HG03280 (cell line): ENCODE data around the gene GFRA1.

Experiments
- ATAC-seq: cut with Tn5 transposase; IDR thresholded peaks from one replicate; pipeline ENCODE4 v1.9.1; 2021; ENCODE audit warnings: mild to moderate bottlenecking, moderate library complexity; ENCODE audit not compliant: unreplicated experiment

Gene GFRA1

DNA sequence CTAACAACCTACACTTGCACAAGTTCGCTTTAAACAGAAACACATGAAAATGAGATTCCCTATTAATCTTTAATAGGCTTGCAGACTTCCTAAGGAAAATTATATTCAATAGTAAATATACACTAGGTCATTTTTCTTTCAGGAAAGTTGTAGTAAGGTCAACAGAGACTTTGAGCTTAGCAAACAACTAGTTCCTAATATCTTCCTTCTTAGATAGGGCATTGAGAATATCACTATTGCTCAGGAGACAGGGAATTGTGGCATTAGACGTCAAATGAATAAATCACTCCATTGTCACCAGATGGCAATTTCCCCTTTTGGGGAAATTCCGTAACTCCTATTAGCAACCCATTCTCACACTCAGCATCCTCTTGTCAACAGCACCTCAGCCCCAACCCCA, 164.9 kb downstream of the GFRA1 start:
- ATAC-seq: no peak

GRCh38 chr10:116106611-116107010, 166.4 kb downstream of the GFRA1 start:
- no peak for ATAC-seq

DNA sequence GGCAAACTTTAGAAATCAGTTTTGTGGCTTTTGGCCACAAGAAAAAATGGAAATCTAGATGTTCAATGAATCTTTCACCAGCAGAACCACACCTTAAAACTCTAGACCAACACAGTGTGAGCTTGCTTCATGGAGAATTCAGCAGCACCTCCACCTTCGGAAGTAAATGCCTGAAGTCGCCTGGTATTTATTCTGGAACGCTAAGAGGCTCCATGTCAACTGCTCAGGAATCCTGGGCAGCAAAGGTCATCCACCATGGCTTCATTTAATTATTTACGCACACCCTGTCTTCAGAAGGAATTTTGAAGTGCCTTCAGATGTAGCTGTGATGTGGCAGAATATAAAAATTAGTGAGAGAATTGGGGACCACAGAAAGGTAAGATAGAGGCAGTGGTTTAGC, 167.7 kb downstream of the GFRA1 start:
- no peak for ATAC-seq

GRCh38 chr10:116104210-116104932, 168.6 kb downstream of the GFRA1 start:
- ATAC-seq: no peak

GRCh38 chr10:116103668-116104067, 169.3 kb downstream of the GFRA1 start:
- ATAC-seq: no peak

DNA sequence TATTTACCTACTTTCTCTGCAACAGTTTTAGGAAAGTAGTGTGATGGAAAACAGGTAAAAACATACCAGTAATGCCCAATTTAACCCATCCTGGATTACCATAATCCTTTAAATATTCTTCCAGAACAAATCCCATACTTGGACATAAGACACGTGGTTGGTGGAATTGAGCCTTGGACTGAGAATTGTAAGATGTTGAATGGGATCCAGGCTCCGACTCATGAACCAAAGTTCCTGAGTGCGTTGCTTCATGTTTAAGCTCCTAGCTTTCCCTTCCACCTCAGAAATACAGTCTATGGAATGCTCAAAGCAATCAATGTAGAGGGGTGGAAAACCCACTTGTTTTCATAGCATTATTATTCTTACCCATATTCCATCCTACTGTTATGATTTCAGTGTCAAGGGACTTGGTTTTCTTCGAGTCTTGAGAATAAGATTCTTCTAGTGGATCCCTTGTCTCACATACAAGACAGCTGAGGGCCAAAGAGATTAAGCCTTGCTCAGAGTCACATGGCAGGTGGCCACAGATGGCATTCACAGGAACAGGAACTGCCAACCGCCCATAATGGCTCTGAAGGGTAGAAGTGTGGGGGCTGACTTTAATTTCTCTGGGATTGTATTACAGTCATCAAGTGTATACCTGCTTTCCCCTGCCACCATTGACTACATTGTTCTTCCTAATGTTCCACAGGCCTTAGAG, 171.2 kb downstream of the GFRA1 start:
- ATAC-seq: no peak

DNA sequence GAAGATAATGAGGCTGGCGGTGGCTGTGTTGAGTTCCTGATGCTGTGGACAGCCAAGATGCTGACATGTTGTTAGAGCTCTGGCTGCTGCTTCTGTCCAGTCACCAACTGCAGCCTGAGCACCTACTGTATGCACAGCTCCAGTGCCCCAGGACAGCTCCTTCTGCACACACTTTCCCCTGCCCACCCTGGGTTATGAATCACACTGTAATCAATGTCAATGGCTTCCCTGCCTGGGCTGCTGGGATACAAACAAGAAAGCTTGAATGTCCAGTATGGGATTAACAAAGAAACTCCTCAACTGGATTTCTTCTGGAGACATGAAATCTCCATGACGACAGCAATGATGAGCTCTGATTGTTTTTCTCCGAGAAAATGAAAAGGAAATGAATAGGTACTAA, 172.0 kb downstream of the GFRA1 start:
- no peak for ATAC-seq

DNA sequence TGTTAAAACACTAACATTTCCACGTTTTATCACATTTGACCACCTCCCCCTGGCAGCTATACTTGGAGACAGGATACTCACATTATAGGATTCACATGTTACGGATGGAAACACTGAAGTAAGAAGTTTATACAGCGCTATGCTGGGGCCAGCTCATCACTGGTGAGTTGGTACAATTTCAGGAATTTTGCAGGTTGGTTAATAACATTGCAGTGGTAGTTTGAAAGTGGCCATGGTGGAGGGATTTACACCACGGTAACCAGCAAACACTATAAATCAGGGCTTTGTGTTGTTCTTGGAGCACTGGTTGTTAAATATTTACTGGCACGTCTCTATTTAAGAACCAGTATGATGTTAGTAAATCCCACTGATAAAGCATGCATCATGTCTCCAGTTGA, 174.0 kb downstream of the GFRA1 start:
- ATAC-seq: no peak

- no peak for ATAC-seq
Observed at GRCh38 chr10:116098411-116099022, 174.5 kb downstream of the GFRA1 start.

- ATAC-seq: no peak
Observed at GRCh38 chr10:116097239-116097784, 175.7 kb downstream of the GFRA1 start.

GRCh38 chr10:116096526-116096925, 176.5 kb downstream of the GFRA1 start:
- ATAC-seq: no peak

DNA sequence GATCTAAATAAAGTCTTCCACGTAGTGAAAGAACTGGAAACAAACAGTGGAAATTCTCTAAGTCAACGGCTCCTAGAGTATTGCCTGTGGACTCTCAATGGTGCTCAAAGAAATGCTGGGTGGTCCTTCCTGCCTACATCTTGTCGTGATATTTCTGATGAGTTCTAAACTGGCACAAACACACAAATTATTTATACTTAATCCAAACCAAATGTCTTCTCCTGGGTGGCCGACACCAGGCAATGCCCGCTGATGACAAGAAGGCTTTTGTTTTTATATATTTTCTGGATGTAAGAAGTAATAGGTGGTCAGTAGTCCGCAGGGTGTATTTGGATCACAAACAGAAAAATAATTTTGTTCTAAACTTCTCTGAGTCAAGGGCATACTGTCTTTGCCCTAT, 178.7 kb downstream of the GFRA1 start:
- no peak for ATAC-seq

DNA sequence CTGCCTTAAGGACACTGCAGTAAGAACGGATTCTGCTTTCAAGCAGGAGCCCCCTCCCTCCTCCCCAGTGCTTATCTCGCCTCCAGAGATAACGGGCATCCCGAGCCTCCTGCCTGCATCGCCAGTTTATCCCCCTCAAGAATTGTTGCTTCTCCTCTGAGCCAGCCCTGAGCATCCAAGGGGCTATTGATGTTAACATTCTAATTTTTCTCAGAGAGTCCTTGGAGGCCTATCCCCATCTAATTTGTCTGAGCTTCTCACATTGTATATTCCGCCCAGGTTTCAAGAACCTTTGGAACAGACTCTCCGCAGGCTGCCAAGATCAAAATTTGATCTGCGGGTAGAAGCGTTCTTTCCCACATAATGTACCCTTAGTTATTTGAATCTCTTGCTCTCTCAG, 180.0 kb downstream of the GFRA1 start:
- no peak for ATAC-seq

DNA sequence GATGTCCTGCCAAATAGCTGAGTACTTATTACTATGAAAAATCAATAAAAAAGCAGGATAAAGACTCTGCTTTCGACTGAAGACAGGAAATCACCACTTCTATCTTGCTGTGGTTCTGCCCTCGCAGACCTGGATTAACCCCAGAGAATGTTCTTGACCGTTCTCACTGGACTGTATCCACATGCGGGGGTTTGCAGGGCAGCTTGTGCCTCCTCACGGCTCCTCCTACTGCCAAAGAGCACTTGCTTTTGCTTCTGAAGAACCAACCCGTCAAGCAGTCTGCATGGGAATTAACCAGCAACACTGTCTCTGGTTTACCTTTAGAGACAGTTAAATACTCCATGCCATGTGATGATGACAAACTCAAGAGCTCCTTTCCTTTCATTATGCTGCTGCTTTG, 184.0 kb downstream of the GFRA1 start:
- ATAC-seq: no peak

DNA sequence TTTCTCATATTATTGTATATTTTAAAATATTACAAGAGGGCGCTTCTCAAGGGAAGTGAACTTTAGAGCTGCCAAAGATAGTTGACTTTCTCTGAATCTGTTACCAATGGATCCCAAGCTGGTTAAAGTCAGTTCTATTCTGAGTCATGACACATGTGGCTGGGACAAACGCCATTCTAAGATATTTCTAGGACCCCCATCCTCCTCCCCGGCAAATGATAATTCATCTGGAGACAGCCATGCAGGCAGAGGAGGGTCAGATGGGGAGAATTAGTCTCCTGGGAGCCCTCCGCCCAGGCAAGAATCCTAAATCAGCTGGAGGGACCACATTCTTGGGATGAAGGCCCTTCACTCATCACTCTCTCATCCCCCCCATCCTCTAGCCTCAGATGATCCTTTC, 187.7 kb downstream of the GFRA1 start:
- no peak for ATAC-seq

- ATAC-seq: no peak
Observed at GRCh38 chr10:116084161-116084560, 188.8 kb downstream of the GFRA1 start.

DNA sequence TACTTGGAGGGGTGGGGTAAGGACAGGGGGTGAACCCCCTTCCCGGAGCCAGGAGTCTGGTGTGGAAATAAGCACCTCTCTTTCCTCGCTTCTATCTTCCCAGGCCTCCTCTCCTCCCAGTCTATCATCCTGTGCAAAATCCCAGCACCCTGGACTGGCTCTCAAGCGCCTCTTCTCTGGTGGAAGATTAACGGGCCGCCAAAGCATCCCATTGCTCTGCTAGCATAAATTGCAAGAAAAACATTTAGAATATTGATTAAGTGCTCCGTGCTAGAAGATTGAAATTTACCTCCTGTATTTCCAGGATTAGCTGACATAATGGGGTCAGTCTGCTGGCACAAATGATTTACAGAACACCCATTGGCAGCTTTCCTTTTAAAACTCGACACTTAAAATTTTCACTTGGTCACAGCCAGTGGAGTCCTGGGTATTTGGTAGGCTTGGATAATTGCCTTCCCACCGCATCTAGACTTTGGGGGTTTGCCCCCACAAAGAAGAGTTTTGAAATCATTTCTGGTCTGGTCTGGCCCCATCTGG, 189.7 kb downstream of the GFRA1 start:
- ATAC-seq: no peak

DNA sequence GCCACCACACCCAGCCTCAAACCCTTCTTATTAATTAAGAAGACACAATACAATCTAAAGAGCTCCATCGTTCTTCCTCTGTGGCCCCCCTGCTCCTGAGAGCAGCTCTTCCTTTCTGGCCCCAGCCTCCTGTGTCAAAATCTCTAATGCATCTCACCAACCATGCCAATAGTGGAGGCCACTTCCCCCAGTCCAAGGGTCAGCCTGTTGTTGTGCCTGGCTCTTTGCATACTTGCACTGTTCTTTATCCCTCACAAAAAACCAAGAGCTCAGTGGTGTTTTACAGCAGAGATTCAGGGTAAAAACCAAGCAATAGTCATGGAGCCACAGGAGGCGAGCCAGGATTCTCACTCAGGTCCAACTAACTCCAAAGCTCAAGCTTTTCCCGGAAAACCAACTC, 190.2 kb downstream of the GFRA1 start:
- no peak for ATAC-seq

GRCh38 chr10:116082206-116082605, 190.8 kb downstream of the GFRA1 start:
- ATAC-seq: no peak

DNA sequence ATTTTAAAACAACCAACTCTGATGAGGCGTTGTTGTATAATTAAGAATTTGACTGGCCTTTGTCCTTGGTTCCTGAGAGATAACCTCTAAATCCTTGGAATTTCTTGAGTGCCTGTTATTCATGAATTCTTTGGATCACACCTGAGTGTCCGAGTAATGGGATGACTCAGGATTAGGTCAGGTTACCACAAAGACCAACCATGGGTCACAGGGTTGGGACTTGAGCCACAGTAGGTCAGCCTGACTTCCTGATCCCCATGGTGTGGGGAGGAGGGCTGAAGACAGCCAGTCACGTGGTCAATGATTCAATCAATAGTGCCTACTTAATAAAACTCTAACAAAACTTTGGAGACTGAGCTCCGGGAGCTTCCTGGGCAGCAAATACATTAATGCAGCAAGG, 192.5 kb downstream of the GFRA1 start:
- ATAC-seq: no peak

DNA sequence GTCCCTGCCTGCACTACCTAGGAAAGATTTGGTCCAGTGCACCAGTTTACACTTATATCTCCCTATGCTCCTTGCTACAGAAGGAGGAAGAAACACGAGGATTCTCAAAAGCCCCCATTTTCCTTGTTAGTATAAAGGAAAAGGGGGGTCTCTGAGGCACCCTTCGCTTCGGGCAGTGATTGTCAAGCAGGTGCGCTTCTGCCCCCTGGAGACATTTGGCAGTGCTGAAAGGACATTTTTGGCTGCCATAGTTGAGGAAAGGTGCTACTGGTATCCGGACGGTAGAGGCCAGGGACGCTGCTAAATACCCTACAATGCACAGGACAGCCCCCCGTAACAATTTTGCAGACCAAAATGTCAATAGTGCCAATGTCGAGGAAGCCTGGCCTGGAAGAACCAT, 193.7 kb downstream of the GFRA1 start:
- no peak for ATAC-seq

- no peak for ATAC-seq
Observed at GRCh38 chr10:116076621-116077020, 196.4 kb downstream of the GFRA1 start.
